ENCODE measurements around the gene ATP7B. TPM values are rescaled to one million over a fixed set of nuclear protein-coding genes. Genes with fewer than 3 reads are reported as not detected.

Gene ATP7B
- total and polyA plus RNA-seq, 12 donors, result 0.80 to 5.6 (median 2.9) TPM

DNA sequence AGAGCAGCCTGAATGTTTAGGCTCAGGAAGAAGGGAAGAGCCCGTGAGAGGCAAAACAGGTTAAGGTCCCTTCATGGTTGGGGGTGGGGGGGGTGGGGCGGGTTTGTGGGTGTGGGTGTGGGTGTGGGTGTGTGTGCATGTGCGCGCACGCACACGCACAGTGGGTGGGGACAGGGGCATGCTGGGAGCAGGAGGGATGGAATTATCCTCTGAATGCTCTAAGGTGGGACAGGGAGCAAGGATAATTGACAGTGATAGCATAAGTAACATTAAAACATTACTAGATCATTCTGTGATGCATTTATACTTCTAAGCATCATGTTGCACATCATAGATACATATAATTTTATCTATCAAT, 84.7 kb downstream of the ATP7B start:
- Histone ChIP-seq H3K27me3 (no peaks in the 10 kb centered on the region), H3K9me3 (replicated peaks in 1 of 3) (no peaks in the 10 kb centered on the region), H3K4me1 (replicated peaks in 1 of 2) (no peaks in the 10 kb centered on the region), H3K27ac (no peak overlapping the region), H3K36me3 (replicated peaks in 1 of 2) (no peaks in the 10 kb centered on the region), H3K4me3 (no peak overlapping the region)
- no peak for DNase-seq
- intact Hi-C loops (cut with DNase I), result no loop called here
- TF ChIP-seq, protein P1, sequence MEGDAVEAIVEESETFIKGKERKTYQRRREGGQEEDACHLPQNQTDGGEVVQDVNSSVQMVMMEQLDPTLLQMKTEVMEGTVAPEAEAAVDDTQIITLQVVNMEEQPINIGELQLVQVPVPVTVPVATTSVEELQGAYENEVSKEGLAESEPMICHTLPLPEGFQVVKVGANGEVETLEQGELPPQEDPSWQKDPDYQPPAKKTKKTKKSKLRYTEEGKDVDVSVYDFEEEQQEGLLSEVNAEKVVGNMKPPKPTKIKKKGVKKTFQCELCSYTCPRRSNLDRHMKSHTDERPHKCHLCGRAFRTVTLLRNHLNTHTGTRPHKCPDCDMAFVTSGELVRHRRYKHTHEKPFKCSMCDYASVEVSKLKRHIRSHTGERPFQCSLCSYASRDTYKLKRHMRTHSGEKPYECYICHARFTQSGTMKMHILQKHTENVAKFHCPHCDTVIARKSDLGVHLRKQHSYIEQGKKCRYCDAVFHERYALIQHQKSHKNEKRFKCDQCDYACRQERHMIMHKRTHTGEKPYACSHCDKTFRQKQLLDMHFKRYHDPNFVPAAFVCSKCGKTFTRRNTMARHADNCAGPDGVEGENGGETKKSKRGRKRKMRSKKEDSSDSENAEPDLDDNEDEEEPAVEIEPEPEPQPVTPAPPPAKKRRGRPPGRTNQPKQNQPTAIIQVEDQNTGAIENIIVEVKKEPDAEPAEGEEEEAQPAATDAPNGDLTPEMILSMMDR (IDR thresholded peaks at IDR 0.05), result no peak
- no peak for TF ChIP-seq POLR2A (IDR thresholded peaks at IDR 0.05)
- 90 to 98% (median 94%) methylated on average over 4 to 6 of the region's 6 CpGs for WGBS, 4 donors

DNA sequence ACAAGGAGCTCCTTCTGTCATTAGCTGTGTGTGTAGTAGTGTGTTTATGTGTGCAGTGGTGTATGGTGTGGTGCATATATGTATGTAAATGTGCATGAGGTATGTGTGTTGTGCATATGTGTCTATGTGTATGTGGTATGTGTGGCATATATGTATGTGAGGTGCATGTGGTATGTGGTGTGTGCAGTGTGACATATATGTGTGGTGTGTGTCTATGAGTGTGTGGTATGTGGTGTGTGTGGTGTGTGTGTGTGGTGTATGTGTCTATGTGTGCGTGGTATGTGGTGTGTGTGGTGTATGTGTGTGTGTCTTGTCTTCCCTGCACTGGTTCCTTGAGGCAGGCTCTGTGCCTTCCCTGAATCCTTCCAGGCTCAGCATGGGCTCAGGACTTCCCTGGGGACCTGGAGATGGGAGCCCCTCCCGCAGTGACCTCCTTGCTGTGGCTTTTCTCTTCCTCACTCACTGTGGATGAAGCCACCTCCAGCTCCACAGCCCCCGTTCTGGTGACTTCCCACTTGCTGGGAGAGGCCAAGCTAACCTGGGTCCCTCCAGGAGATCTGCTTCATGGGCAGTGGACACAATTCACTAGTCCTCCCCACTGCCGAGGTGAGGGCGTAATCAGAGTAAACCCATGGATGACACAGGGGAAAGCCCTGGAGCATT, 85.3 kb downstream of the ATP7B start:
- H3K27ac ChIP-seq, result no peak overlapping the region
- DNase-seq, result no peak
- H3K4me1 ChIP-seq (replicated peaks in 1 of 2), result no peaks in the 10 kb centered on the region
- H3K9me3 ChIP-seq (replicated peaks in 1 of 3), result no peaks in the 10 kb centered on the region
- no peaks in the 10 kb centered on the region for H3K27me3 ChIP-seq
- 58 to 90% (median 74%) methylated on average over 4 to 5 of the region's 5 CpGs for WGBS, 4 donors
- H3K36me3 ChIP-seq (replicated peaks in 1 of 2), result no peaks in the 10 kb centered on the region
- TF ChIP-seq, protein P1 (IDR thresholded peaks at IDR 0.05), result no peak
- TF ChIP-seq POLR2A (IDR thresholded peaks at IDR 0.05), result no peak
- intact Hi-C loops (cut with DNase I), result no loop called here
- H3K4me3 ChIP-seq, result no peak overlapping the region

DNA sequence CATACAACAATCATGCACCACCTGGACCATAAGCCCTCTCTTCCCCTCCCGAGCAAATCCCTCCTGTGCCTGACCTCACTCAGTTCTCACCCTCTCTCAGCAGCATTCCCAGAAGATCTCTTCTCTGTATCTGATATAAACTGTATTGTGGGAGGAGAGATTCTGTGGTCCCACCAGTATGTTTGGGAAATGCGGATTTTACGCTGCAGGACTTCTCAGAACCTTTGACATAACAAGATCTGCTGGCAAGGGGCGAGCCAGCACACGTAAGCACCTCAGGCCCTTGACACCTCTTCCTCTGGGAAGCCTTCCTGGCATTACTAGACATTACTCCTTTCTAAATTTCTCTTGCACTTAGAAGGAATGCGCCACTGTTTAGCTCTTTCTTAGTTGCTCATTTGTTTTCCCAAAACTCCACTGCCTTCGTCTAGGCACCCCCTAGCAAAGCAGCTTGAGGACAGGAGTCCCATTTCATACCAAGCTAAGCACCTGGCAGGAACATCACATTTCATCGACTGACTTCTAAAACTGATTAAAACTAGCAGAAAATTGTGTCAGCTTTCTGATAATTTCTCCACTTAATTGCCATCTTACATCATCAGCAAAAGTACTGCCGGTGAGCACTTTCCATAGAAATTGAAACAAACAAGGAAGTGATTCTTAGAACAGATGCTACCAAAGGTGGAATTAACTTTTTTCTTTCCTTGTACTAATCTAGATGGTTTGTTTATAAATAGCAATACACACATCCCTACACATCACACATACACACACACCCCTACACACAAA, 86.3 kb downstream of the ATP7B start:
- H3K4me3 ChIP-seq, result no peak overlapping the region
- no peaks in the 10 kb centered on the region for H3K27me3 ChIP-seq
- no peak overlapping the region for H3K27ac ChIP-seq
- no peaks in the 10 kb centered on the region for H3K9me3 ChIP-seq (replicated peaks in 1 of 3)
- intact Hi-C loops (cut with DNase I), result no loop called here
- no peaks in the 10 kb centered on the region for H3K4me1 ChIP-seq (replicated peaks in 1 of 2)
- DNase-seq, result no peak
- no peak for TF ChIP-seq POLR2A (IDR thresholded peaks at IDR 0.05)
- TF ChIP-seq, protein P1 (IDR thresholded peaks at IDR 0.05), result no peak
- H3K36me3 ChIP-seq (replicated peaks in 1 of 2), result no peaks in the 10 kb centered on the region
- 85 to 91% (median 87%) methylated on average over 9 of the region's 9 CpGs for WGBS, 4 donors

DNA sequence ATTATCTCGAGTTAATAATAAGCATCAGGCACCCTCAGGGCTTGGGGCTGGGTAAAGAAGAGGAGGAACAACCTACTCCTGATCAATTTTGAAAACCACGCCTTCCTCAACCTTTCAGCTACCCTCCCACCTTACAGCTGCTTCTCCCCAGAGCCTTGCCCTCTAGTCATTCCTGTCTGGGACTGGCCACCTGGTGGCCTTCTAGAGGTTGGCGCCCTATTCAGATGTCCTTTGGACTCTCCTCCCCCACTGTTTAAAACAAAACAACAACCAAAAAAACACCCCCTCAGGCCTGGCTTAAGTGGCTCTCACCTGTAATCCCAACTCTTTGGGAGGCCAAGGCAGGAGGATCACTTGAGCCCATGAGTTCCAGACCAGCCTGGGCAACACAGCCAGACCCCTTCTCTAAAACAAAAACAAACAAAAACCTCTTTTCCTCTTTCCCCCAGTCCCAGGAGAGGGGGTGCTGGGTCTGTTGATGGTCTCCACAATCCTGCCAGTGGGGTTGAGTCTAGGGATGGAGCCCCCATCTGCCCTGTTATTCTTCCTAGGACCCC, 87.2 kb downstream of the ATP7B start:
- no peaks in the 10 kb centered on the region for H3K4me1 ChIP-seq (replicated peaks in 1 of 2)
- H3K9me3 ChIP-seq (replicated peaks in 1 of 3), result no peaks in the 10 kb centered on the region
- H3K27ac ChIP-seq, result no peak overlapping the region
- no peak for DNase-seq
- H3K27me3 ChIP-seq, result no peaks in the 10 kb centered on the region
- intact Hi-C loops (cut with DNase I), result no loop called here
- 79 to 95% (median 90%) methylated on average over 3 of the region's 3 CpGs for WGBS, 4 donors
- no peak overlapping the region for H3K4me3 ChIP-seq
- no peaks in the 10 kb centered on the region for H3K36me3 ChIP-seq (replicated peaks in 1 of 2)
- no peak for TF ChIP-seq POLR2A (IDR thresholded peaks at IDR 0.05)
- TF ChIP-seq, protein P1 (IDR thresholded peaks at IDR 0.05), result peak in 1 of 6 experiments; percentile 18
